ENCODE data around the gene MORN1.

The MORN1 gene

DNA sequence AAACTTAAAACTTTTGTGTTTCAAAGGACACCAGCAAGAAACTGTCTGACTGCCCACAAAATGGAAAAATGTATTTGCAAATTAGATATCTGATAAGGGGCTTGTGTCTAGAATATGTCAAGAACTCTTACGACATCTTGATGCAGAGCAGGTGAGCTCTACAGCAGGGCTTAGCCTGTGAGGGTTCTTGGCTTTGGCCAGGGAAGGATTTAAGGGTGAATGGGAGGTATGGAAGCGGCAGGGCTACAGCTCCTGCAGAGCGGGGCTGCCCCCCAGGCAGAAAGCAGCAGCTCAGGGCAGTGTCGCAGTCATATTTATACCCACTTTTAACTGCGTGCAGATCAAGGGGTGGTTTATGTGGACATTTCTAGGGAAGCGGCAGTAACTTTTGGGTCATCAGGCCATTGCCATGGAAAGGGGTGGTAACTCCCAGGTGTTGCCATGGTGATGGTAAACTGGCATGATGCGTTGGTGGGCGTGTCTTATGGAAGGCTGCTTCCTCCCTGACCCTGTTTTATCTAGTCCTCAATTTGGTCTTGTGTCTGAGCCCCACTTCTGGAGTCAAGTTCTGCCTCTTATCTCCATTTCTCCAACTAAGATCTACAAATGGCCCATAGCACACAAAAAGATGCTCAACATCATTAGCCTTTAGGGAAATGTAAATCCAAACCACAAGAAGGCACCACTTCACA is 23.2 kb downstream of the MORN1 start:
- H3K4me1 ChIP-seq (ENCODE audit: low read length): no peaks in the 10 kb centered on the region
- H3K4me3 ChIP-seq (ENCODE audit: low read length): no peak overlapping the region

DNA sequence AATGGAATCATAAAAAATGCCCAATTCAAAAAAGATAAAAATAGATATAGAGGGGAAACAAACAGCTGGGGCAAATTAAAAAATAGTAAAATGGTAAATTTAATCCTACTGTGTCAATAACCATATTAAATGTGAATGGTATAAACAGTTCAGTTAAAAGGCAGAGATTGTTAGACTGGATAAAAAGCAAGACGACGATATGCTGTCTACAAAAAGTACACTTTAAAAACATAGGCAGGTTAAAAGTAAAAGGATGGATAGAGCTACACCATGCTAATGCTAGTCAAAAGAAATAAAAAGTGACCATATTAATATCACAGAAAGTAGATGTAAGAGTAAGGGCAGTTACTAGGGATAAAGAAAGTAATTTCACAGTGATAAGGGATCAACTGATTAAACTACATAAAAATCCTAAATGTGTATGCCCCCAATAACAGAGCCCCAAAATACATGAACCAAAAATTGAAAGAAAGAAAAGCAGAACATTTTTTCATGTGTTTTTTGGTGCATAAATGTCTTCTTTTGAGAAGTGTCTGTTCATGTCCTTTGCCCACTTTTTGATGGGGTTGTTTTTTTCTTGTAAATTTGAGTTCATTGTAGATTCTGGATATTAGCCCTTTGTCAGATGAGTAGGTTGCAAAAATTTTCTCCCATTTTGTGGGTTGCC is 27.4 kb downstream of the MORN1 start:
- Histone ChIP-seq H3K27ac (ENCODE audit: low read length) (no peak overlapping the region), H3K36me3 (replicated peaks; ENCODE audit: low read depth, low read length) (no peaks in the 10 kb centered on the region), H2AFZ (ENCODE audit: low read depth, low read length) (no peak overlapping the region), H3K27me3 (ENCODE audit: low read depth, low read length) (no peaks in the 10 kb centered on the region), H3K9me3 (ENCODE audit: insufficient read depth, low read length) (peaks cover 3% of the 10 kb centered on the region; the same call in 1 of the 2 replicates), H3K79me2 (ENCODE audit: low read length) (no peaks in the 10 kb centered on the region), H3K4me2 (ENCODE audit: low read length) (no peak overlapping the region), H3K4me1 (ENCODE audit: low read length) (no peaks in the 10 kb centered on the region), H3K4me3 (ENCODE audit: low read length) (no peak overlapping the region), H4K20me1 (ENCODE audit: insufficient read depth, low read length) (no peaks in the 10 kb centered on the region), H3K9ac (ENCODE audit: low read length) (no peak overlapping the region)
- no peak for TF ChIP-seq EZH2phosphoT487 (IDR thresholded peaks at IDR 0.05; ENCODE audit: low read depth)
- TF ChIP-seq, protein P1, sequence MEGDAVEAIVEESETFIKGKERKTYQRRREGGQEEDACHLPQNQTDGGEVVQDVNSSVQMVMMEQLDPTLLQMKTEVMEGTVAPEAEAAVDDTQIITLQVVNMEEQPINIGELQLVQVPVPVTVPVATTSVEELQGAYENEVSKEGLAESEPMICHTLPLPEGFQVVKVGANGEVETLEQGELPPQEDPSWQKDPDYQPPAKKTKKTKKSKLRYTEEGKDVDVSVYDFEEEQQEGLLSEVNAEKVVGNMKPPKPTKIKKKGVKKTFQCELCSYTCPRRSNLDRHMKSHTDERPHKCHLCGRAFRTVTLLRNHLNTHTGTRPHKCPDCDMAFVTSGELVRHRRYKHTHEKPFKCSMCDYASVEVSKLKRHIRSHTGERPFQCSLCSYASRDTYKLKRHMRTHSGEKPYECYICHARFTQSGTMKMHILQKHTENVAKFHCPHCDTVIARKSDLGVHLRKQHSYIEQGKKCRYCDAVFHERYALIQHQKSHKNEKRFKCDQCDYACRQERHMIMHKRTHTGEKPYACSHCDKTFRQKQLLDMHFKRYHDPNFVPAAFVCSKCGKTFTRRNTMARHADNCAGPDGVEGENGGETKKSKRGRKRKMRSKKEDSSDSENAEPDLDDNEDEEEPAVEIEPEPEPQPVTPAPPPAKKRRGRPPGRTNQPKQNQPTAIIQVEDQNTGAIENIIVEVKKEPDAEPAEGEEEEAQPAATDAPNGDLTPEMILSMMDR (IDR thresholded peaks at IDR 0.05; ENCODE audit: low read depth, low read length): no peak

More for the DNA sequence above, 23.2 kb downstream of the MORN1 start:
- no peaks in the 10 kb centered on the region for H3K36me3 ChIP-seq (replicated peaks; ENCODE audit: low read depth, low read length)
- H2AFZ ChIP-seq (ENCODE audit: low read depth, low read length): no peak overlapping the region
- no peak for TF ChIP-seq EZH2phosphoT487 (IDR thresholded peaks at IDR 0.05; ENCODE audit: low read depth)
- H3K9ac ChIP-seq (ENCODE audit: low read length): no peak overlapping the region
- no peak overlapping the region for H3K4me2 ChIP-seq (ENCODE audit: low read length)
- no peaks in the 10 kb centered on the region for H3K79me2 ChIP-seq (ENCODE audit: low read length)
- H3K27me3 ChIP-seq (ENCODE audit: low read depth, low read length): no peaks in the 10 kb centered on the region
- no peak overlapping the region for H3K27ac ChIP-seq (ENCODE audit: low read length)
- H3K9me3 ChIP-seq (ENCODE audit: insufficient read depth, low read length): peaks cover 3% of the 10 kb centered on the region; the same call in 1 of the 2 replicates
- no peaks in the 10 kb centered on the region for H4K20me1 ChIP-seq (ENCODE audit: insufficient read depth, low read length)

DNA sequence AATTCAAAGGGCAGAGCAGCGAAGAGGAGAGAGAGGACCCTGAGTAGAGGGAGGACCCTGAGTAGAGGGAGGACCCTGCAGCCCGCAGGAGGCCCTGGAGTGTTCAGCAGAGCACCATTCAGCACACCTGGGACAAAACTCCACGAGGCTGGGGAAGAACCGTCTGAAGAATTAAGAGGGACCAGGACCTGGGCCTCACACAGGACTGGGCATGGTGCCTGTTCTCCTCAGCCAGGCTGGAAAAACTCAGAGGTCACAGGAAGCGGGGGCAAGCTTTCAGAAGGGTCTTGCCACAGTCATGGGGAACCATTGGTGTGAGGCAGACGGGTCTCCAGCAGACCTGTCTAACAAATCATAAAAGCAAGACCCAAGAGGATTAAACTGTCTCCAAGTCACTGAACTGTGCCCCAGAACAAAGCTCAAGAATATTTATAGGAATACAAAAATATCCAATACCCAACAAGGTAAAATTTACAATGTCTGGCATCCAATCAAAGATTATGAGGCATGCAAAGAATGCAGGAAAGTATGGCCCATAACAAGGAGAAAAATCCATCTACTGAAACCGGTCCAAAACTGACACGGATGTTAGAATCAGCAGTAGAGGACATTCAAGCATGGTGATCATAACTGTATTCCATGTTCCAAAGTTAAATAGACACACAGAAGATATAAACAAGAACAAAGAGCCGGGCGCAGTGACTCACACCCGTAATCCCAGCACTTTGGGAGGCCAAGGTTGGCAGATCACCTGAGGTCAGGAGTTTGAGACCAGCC is 30.6 kb downstream of the MORN1 start:
- no peak overlapping the region for H3K4me2 ChIP-seq (ENCODE audit: low read length)
- H3K9me3 ChIP-seq (ENCODE audit: insufficient read depth, low read length): peaks cover 3% of the 10 kb centered on the region; the same call in 1 of the 2 replicates
- no peak overlapping the region for H3K27ac ChIP-seq (ENCODE audit: low read length)

More for the DNA sequence above, 30.6 kb downstream of the MORN1 start:
- no peaks in the 10 kb centered on the region for H3K36me3 ChIP-seq (replicated peaks; ENCODE audit: low read depth, low read length)
- H3K27me3 ChIP-seq (ENCODE audit: low read depth, low read length): no peaks in the 10 kb centered on the region
- H2AFZ ChIP-seq (ENCODE audit: low read depth, low read length): no peak overlapping the region
- H3K79me2 ChIP-seq (ENCODE audit: low read length): no peaks in the 10 kb centered on the region
- no peak for TF ChIP-seq EZH2phosphoT487 (IDR thresholded peaks at IDR 0.05; ENCODE audit: low read depth)
- TF ChIP-seq, protein P1 (IDR thresholded peaks at IDR 0.05; ENCODE audit: low read depth, low read length): no peak
- H3K9ac ChIP-seq (ENCODE audit: low read length): no peak overlapping the region
- H4K20me1 ChIP-seq (ENCODE audit: insufficient read depth, low read length): no peaks in the 10 kb centered on the region
- H3K4me3 ChIP-seq (ENCODE audit: low read length): no peak overlapping the region
- H3K4me1 ChIP-seq (ENCODE audit: low read length): no peaks in the 10 kb centered on the region

Measured in OCI-LY3 (cell line).